Measurements from ENCODE around the gene SEC23A. TPM values are rescaled to one million over a fixed set of nuclear protein-coding genes. Genes with fewer than 3 reads are reported as not detected.

The SEC23A gene
- total RNA-seq, 1 experiment from 2014 or later: 62.9 TPM

DNA sequence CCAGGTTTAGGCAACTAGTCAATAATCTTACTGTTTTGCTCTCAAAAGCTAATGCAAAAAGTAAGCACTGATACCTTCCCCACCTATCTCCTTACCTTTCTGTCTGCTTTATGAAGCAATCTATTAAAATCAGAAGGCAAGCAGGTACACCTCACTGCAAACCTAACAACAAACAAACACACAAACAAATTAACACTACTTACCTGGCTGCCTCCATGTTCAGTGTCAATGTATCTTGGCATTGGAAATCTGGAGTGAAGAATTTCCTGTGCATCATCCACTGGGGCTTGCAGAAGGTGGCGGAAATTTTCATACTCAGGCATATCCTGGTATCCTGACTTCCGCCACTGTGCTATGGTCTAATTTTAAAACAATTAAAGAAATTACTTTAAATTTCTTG, 62.5 kb downstream of the SEC23A start:
- no peaks in the 10 kb centered on the region for H3K27me3 Mint-ChIP-seq (ENCODE audit: low read depth)
- POLR2A ChIA-PET: interaction anchor here (0.7 kb wide), 1 partner anchor 224 kb away, joined by 5 read pairs; no protein-coding TSS in a partner anchor
- no peak for ATAC-seq

DNA sequence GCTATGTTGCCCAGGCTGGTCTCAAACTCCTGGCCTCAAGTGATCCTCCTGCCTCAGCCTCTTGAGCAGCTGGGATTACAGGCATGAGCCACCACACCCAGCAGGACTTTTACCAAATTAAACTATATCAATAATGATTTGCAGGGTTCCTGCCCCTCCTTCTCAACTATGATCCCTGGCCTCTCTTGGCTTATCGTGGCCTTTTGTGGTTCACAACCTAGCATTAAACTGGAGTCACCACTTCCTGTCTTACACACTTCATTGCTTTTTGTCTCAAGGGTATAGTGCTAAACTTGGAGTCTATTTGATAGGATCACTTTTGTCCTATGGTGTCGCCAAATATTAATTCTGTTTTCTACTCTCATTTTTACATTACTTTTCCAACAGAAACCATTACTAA, 64.5 kb downstream of the SEC23A start:
- DNase-seq (ENCODE audit: low spot score) (no peak), ATAC-seq (no peak)
- Mint-ChIP-seq H3K4me3 (no peak overlapping the region), H3K4me1 (no peaks in the 10 kb centered on the region), H3K36me3 (peaks cover 18% of the 10 kb centered on the region), H3K27me3 (ENCODE audit: low read depth) (no peaks in the 10 kb centered on the region), H3K9me3 (no peaks in the 10 kb centered on the region), H3K27ac (no peak overlapping the region)
- CTCF ChIA-PET: interaction anchor here (0.7 kb wide), 1 partner anchor 171 kb away, joined by 3 read pairs; no protein-coding TSS in a partner anchor
- TF ChIP-seq, protein P1, sequence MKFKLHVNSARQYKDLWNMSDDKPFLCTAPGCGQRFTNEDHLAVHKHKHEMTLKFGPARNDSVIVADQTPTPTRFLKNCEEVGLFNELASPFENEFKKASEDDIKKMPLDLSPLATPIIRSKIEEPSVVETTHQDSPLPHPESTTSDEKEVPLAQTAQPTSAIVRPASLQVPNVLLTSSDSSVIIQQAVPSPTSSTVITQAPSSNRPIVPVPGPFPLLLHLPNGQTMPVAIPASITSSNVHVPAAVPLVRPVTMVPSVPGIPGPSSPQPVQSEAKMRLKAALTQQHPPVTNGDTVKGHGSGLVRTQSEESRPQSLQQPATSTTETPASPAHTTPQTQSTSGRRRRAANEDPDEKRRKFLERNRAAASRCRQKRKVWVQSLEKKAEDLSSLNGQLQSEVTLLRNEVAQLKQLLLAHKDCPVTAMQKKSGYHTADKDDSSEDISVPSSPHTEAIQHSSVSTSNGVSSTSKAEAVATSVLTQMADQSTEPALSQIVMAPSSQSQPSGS (CRISPR knock-in tag; IDR thresholded peaks at IDR 0.05; ENCODE audit: borderline replicate concordance, low read depth): no peak
- TF ChIP-seq, protein P2, sequence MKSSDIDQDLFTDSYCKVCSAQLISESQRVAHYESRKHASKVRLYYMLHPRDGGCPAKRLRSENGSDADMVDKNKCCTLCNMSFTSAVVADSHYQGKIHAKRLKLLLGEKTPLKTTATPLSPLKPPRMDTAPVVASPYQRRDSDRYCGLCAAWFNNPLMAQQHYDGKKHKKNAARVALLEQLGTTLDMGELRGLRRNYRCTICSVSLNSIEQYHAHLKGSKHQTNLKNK (CRISPR knock-in tag; IDR thresholded peaks at IDR 0.05): no peak
- TF ChIP-seq NFATC4 (CRISPR knock-in tag; IDR thresholded peaks at IDR 0.05) (no peak), GRHL2 (CRISPR knock-in tag; IDR thresholded peaks at IDR 0.05; ENCODE audit: insufficient replicate concordance, severe bottlenecking) (no peak), CREM (CRISPR knock-in tag; IDR thresholded peaks at IDR 0.05) (no peak), ZNF138 (CRISPR knock-in tag; conservative IDR thresholded peaks at IDR 0.05) (no peak), NR1H2 (CRISPR knock-in tag; IDR thresholded peaks at IDR 0.05) (no peak), SOX15 (CRISPR knock-in tag; IDR thresholded peaks at IDR 0.05) (no peak)
- TF ChIP-seq, protein P3, sequence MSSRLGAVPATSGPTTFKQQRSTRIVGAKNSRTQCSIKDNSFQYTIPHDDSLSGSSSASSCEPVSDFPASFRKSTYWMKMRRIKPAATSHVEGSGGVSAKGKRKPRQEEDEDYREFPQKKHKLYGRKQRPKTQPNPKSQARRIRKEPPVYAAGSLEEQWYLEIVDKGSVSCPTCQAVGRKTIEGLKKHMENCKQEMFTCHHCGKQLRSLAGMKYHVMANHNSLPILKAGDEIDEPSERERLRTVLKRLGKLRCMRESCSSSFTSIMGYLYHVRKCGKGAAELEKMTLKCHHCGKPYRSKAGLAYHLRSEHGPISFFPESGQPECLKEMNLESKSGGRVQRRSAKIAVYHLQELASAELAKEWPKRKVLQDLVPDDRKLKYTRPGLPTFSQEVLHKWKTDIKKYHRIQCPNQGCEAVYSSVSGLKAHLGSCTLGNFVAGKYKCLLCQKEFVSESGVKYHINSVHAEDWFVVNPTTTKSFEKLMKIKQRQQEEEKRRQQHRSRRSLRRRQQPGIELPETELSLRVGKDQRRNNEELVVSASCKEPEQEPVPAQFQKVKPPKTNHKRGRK (CRISPR knock-in tag; IDR thresholded peaks at IDR 0.05; ENCODE audit: borderline replicate concordance): no peak
- TF ChIP-seq, protein P4, sequence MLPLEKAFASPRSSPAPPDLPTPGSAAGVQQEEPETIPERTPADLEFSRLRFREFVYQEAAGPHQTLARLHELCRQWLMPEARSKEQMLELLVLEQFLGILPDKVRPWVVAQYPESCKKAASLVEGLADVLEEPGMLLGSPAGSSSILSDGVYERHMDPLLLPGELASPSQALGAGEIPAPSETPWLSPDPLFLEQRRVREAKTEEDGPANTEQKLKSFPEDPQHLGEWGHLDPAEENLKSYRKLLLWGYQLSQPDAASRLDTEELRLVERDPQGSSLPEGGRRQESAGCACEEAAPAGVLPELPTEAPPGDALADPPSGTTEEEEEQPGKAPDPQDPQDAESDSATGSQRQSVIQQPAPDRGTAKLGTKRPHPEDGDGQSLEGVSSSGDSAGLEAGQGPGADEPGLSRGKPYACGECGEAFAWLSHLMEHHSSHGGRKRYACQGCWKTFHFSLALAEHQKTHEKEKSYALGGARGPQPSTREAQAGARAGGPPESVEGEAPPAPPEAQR (CRISPR knock-in tag; IDR thresholded peaks at IDR 0.05): no peak
- TF ChIP-seq, protein P5, sequence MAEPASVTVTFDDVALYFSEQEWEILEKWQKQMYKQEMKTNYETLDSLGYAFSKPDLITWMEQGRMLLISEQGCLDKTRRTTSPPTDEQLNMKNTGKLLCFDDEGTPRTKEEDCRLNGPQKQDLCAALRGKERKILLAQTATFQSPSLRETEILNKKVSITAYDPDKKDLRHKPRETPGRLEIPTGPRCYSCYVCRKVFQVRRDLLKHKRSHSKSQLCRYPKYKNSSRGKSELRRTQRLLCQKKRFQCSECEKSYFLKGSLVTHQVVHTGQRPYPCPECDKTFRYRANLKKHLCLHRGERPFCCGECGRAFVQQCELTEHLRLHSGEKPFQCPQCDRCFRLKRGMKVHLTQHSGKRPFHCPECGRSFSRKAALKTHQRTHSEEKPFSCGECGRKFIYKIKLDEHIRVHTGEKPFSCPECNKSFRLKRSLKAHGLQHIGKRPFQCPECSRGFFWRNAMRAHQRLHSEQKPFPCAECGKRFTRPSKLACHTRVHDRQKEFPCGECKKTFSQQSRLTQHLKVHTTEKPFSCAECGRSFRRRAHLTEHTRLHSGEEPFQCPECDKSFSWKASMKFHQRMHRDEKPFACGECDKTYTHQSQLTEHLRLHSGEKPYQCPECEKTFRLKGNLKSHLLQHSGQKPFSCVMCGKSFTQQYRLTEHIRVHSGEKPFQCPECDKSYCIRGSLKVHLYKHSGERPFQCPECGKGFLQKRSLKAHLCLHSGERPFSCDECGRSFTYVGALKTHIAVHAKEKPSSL (CRISPR knock-in tag; conservative IDR thresholded peaks at IDR 0.05): no peak
- TF ChIP-seq, protein P6, sequence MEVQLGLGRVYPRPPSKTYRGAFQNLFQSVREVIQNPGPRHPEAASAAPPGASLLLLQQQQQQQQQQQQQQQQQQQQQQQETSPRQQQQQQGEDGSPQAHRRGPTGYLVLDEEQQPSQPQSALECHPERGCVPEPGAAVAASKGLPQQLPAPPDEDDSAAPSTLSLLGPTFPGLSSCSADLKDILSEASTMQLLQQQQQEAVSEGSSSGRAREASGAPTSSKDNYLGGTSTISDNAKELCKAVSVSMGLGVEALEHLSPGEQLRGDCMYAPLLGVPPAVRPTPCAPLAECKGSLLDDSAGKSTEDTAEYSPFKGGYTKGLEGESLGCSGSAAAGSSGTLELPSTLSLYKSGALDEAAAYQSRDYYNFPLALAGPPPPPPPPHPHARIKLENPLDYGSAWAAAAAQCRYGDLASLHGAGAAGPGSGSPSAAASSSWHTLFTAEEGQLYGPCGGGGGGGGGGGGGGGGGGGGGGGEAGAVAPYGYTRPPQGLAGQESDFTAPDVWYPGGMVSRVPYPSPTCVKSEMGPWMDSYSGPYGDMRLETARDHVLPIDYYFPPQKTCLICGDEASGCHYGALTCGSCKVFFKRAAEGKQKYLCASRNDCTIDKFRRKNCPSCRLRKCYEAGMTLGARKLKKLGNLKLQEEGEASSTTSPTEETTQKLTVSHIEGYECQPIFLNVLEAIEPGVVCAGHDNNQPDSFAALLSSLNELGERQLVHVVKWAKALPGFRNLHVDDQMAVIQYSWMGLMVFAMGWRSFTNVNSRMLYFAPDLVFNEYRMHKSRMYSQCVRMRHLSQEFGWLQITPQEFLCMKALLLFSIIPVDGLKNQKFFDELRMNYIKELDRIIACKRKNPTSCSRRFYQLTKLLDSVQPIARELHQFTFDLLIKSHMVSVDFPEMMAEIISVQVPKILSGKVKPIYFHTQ (CRISPR knock-in tag; IDR thresholded peaks at IDR 0.05): no peak
- TF ChIP-seq, protein P7, sequence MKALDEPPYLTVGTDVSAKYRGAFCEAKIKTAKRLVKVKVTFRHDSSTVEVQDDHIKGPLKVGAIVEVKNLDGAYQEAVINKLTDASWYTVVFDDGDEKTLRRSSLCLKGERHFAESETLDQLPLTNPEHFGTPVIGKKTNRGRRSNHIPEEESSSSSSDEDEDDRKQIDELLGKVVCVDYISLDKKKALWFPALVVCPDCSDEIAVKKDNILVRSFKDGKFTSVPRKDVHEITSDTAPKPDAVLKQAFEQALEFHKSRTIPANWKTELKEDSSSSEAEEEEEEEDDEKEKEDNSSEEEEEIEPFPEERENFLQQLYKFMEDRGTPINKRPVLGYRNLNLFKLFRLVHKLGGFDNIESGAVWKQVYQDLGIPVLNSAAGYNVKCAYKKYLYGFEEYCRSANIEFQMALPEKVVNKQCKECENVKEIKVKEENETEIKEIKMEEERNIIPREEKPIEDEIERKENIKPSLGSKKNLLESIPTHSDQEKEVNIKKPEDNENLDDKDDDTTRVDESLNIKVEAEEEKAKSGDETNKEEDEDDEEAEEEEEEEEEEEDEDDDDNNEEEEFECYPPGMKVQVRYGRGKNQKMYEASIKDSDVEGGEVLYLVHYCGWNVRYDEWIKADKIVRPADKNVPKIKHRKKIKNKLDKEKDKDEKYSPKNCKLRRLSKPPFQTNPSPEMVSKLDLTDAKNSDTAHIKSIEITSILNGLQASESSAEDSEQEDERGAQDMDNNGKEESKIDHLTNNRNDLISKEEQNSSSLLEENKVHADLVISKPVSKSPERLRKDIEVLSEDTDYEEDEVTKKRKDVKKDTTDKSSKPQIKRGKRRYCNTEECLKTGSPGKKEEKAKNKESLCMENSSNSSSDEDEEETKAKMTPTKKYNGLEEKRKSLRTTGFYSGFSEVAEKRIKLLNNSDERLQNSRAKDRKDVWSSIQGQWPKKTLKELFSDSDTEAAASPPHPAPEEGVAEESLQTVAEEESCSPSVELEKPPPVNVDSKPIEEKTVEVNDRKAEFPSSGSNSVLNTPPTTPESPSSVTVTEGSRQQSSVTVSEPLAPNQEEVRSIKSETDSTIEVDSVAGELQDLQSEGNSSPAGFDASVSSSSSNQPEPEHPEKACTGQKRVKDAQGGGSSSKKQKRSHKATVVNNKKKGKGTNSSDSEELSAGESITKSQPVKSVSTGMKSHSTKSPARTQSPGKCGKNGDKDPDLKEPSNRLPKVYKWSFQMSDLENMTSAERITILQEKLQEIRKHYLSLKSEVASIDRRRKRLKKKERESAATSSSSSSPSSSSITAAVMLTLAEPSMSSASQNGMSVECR (CRISPR knock-in tag; IDR thresholded peaks at IDR 0.05; ENCODE audit: borderline replicate concordance): no peak
- POLR2A ChIA-PET: no interaction called here

More for the DNA sequence above, 62.5 kb downstream of the SEC23A start:
- Mint-ChIP-seq H3K9me3 (no peaks in the 10 kb centered on the region), H3K36me3 (peaks cover 27% of the 10 kb centered on the region), H3K27ac (no peak overlapping the region), H3K4me3 (no peak overlapping the region), H3K4me1 (no peaks in the 10 kb centered on the region)
- no peak for TF ChIP-seq SOX15 (CRISPR knock-in tag; IDR thresholded peaks at IDR 0.05)
- no peak for TF ChIP-seq SP1 (CRISPR knock-in tag; conservative IDR thresholded peaks at IDR 0.05)
- no peak for TF ChIP-seq SMAD3 (CRISPR knock-in tag; IDR thresholded peaks at IDR 0.05; ENCODE audit: borderline replicate concordance)
- TF ChIP-seq, protein P4 (CRISPR knock-in tag; IDR thresholded peaks at IDR 0.05): no peak
- no peak for DNase-seq (ENCODE audit: low spot score)
- CTCF ChIA-PET: no interaction called here

Data from WTC11 (cell line).